Tibial artery (tissue), 4 donors: ENCODE measurements around the gene MAST1.
"Not testable (repeated sequence)": the region's sequence is repeated elsewhere in the genome, so short reads cannot be mapped to it uniquely, and the experiment has no call there.

ENCODE experiments used
- DNase-seq, 2 donors: peaks; one replicate each; pipeline ENCODE4 v3.0.0-alpha.2; 2019
- H3K27ac ChIP-seq, 2 donors: fragments of 200-600 bp; sonication (generic) in 1 of 2; 1 replicate in 1 of 2; 2 replicates in 1 of 2; pipeline ENCODE4 v1.5.1; 2018 to 2019; ENCODE audit warnings: mild to moderate bottlenecking in 1 of 2
- H3K27me3 ChIP-seq, 2 donors: fragments of 200-600 bp; sonication (generic) in 1 of 2; one replicate each; pipeline versions ENCODE4 v1.5.1 to v1.6.0; 2016 to 2019
- H3K36me3 ChIP-seq, 3 donors: fragments of 200-600 bp; sonication (generic) in 2 of 3; one replicate each; pipeline ENCODE4 v1.5.1; 2016 to 2019; ENCODE audit warnings: mild to moderate bottlenecking in 2 of 3
- H3K4me1 ChIP-seq, 4 donors: fragments of 200-600 bp; sonication (generic) in 2 of 4; 1 replicate in 3 of 4; 2 replicates in 1 of 4; pipeline ENCODE4 v1.5.1; 2016 to 2019
- H3K4me3 ChIP-seq, 2 donors: fragments of 200-600 bp; sonication (generic) in 1 of 2; 1 replicate in 1 of 2; 2 replicates in 1 of 2; pipeline ENCODE4 v1.5.1; 2018 to 2019; ENCODE audit warnings: mild to moderate bottlenecking in 2 of 2
- H3K9me3 ChIP-seq, 3 donors: fragments of 200-600 bp; sonication (generic) in 1 of 3; one replicate each; pipeline ENCODE4 v1.5.1; 2016 to 2019
- CTCF ChIP-seq, 2 experiments: fragments of 200-600 bp in 1 of 2; fragments of 450-650 bp in 1 of 2; IDR thresholded peaks; one replicate each; pipeline ENCODE4 v1.5.1; 2017 to 2019; ENCODE audit warnings: antibody characterized with exemption in 2 of 2, mild to moderate bottlenecking in 1 of 2, moderate library complexity in 1 of 2
- intact Hi-C: fragments of 100-400 bp; cut with DNase I; formaldehyde crosslinking; loops from one replicate; pipeline ENCODE4 v1.15.0; 2023; ENCODE audit warnings: low total_unique reads

Gene MAST1

GRCh38 chr19:12815088-12815487, 23.2 kb upstream of the MAST1 start:
- TF ChIP-seq CTCF (IDR thresholded peaks at IDR 0.05), result no peak
- Histone ChIP-seq H3K36me3 (peaks cover 0 to 29% (median 0%) of the 10 kb centered on the region in 3 donors), H3K27ac (no peak overlapping the region), H3K4me1 (no peaks in the 10 kb centered on the region), H3K4me3 (no peak overlapping the region), H3K9me3 (no peaks in the 10 kb centered on the region), H3K27me3 (no peaks in the 10 kb centered on the region)
- intact Hi-C loops, result no loop called here
- DNase-seq, result no peak

- H3K4me3 ChIP-seq, H3K27me3 ChIP-seq, intact Hi-C loops, H3K4me1 ChIP-seq, H3K27ac ChIP-seq, DNase-seq, H3K9me3 ChIP-seq: not testable (repeated sequence)
- peaks cover 0 to 21% (median 0%) of the 10 kb centered on the region in 3 donors for H3K36me3 ChIP-seq
These were observed 21.1 kb upstream of the MAST1 start for GRCh38 chr19:12817188-12817587.

- peaks cover 0 to 17% (median 0%) of the 10 kb centered on the region in 3 donors for H3K36me3 ChIP-seq
- H3K27me3 ChIP-seq, H3K27ac ChIP-seq, H3K4me1 ChIP-seq, intact Hi-C loops, DNase-seq, H3K4me3 ChIP-seq, H3K9me3 ChIP-seq: not testable (repeated sequence)
These were observed 20.5 kb upstream of the MAST1 start for GRCh38 chr19:12817810-12818209.

GRCh38 chr19:12821761-12822160, 16.6 kb upstream of the MAST1 start:
- peaks cover 0 to 5% (median 3%) of the 10 kb centered on the region in 4 donors for H3K4me1 ChIP-seq

GRCh38 chr19:12825254-12826131, 12.8 kb upstream of the MAST1 start:
- H3K27me3 ChIP-seq, result peaks cover 3 to 80% of the 10 kb centered on the region in 2 donors
- H3K4me1 ChIP-seq, result peaks cover 0 to 10% (median 3%) of the 10 kb centered on the region in 4 donors
- no peak for TF ChIP-seq CTCF (IDR thresholded peaks at IDR 0.05)
- H3K36me3 ChIP-seq, result no peaks in the 10 kb centered on the region
- no peaks in the 10 kb centered on the region for H3K9me3 ChIP-seq
- H3K27ac ChIP-seq, result no peak overlapping the region
- no peak overlapping the region for H3K4me3 ChIP-seq
- no peak for DNase-seq
- intact Hi-C loops, result no loop called here

More at GRCh38 chr19:12821761-12822160, 16.6 kb upstream of the MAST1 start:
- no peaks in the 10 kb centered on the region for H3K9me3 ChIP-seq
- no peak overlapping the region for H3K27ac ChIP-seq
- peaks cover 0 to 42% of the 10 kb centered on the region in 2 donors for H3K27me3 ChIP-seq
- intact Hi-C loops, result no loop called here
- no peaks in the 10 kb centered on the region for H3K36me3 ChIP-seq
- no peak for TF ChIP-seq CTCF (IDR thresholded peaks at IDR 0.05)
- no peak overlapping the region for H3K4me3 ChIP-seq
- DNase-seq, result no peak

- no peaks in the 10 kb centered on the region for H3K9me3 ChIP-seq
- DNase-seq, result no peak
- no peak overlapping the region for H3K27ac ChIP-seq
- H3K36me3 ChIP-seq, result no peaks in the 10 kb centered on the region
- peaks cover 3 to 97% of the 10 kb centered on the region in 2 donors for H3K27me3 ChIP-seq
- peaks cover 0 to 17% (median 13%) of the 10 kb centered on the region in 4 donors for H3K4me1 ChIP-seq
- H3K4me3 ChIP-seq, result no peak overlapping the region
- TF ChIP-seq CTCF (IDR thresholded peaks at IDR 0.05), result no peak
- intact Hi-C loops, result no loop called here
These were observed 9.8 kb upstream of the MAST1 start for GRCh38 chr19:12828494-12828893.
